Osteoblast (primary cell): ENCODE results near the gene YTHDF1. TPM values are rescaled to one million over a fixed set of nuclear protein-coding genes. Genes with fewer than 3 reads are reported as not detected.

ENCODE experiments used
- DNase-seq: peaks from one replicate; pipeline ENCODE4 v3.0.0; 2011; ENCODE audit warnings: low spot score, mixed read lengths; ENCODE audit not compliant: insufficient read length; ENCODE audit errors: missing footprints
- H2AFZ ChIP-seq: 2 replicates; pipeline ENCODE4 v1.6.0; 2011; ENCODE audit warnings: mild to moderate bottlenecking, low read length
- H3K27ac ChIP-seq: 2 replicates; pipeline ENCODE4 v1.5.1; 2011; ENCODE audit warnings: mild to moderate bottlenecking, low read depth, low read length, moderate library complexity
- H3K27me3 ChIP-seq: 2 replicates; pipeline ENCODE4 v1.6.0; 2012; ENCODE audit warnings: mild to moderate bottlenecking, control low read depth, inconsistent platforms, low read length, moderate library complexity; ENCODE audit not compliant: insufficient read depth
- H3K36me3 ChIP-seq: 2 replicates; pipeline ENCODE4 v1.5.1; 2011; ENCODE audit warnings: mild to moderate bottlenecking, low read length, control low read depth, moderate library complexity; ENCODE audit not compliant: insufficient read depth
- H3K4me1 ChIP-seq: 2 replicates; pipeline ENCODE4 v1.5.1; 2011; ENCODE audit warnings: mild to moderate bottlenecking, low read length, control low read depth, moderate library complexity; ENCODE audit not compliant: insufficient read depth
- H3K4me2 ChIP-seq: 2 replicates; pipeline ENCODE4 v1.6.0; 2011; ENCODE audit warnings: mild to moderate bottlenecking, low read length; ENCODE audit not compliant: insufficient read depth
- H3K4me3 ChIP-seq: fragments of 200-600 bp; sonication (generic); 3 replicates; pipeline ENCODE4 v1.5.1; 2012; ENCODE audit warnings: mild to moderate bottlenecking, low read length, inconsistent platforms; ENCODE audit not compliant: insufficient read depth
- H3K79me2 ChIP-seq: 2 replicates; pipeline ENCODE4 v1.6.0; 2012; ENCODE audit warnings: mild to moderate bottlenecking, low read length, control low read depth, inconsistent platforms; ENCODE audit not compliant: insufficient read depth
- H3K9me3 ChIP-seq: 2 replicates; pipeline ENCODE4 v1.5.1; 2011; ENCODE audit warnings: low read depth, low read length, control low read depth
- H4K20me1 ChIP-seq: 2 replicates; pipeline ENCODE4 v1.6.0; 2012; ENCODE audit warnings: mild to moderate bottlenecking, low read length, control low read depth; ENCODE audit not compliant: insufficient read depth
- CTCF ChIP-seq: IDR thresholded peaks from 2 replicates; pipeline ENCODE4 v1.5.1; 2011; ENCODE audit warnings: mild to moderate bottlenecking, low read depth, low read length, moderate library complexity; ENCODE audit errors: extremely low read depth
- total RNA-seq: library from RNA; depleted of rRNA; stranded (reverse); fragments of >200 nt; gene quantifications from 2 replicates; pipeline ENCODE4 v1.2.3, GENCODE V29; 2012

Gene YTHDF1
- total RNA-seq, 1 donor, result 23.9 TPM

DNA sequence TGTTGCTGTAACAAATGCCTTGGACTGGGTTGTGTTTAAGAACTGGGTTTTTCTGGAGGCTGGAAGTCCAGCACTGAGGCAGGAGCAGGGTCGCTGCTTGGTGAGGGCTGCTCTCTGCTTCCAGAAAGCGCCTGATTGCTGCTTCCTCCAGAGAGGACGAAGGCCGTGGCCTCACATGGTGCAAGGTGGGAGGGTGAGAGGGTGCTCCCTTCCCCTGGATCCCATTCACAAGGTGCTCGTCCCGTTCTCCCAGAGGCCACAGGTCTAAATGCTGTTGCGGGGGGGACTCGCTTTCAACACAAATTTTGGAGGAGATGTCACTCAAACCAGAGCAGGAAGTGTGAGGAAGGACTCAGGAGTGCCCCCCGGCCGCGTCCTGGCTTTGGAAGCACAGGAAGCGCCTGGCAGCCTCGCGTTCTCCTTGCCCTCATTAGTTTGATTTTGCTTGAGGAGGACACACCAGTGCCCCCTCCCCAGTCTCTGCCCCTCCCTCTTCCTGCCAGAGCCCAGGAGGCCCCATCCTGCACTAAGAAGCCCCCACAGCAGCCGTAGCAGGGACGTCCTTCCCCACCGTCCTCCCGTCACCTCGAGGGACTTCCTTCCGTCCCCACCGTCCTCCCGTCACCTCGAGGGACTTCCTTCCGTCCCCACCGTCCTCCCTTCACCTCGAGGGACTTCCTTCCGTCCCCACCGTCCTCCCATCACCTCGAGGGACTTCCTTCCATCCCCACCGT, 46.0 kb upstream of the YTHDF1 start:
- Histone ChIP-seq H3K36me3 (no peaks in the 10 kb centered on the region), H3K27ac (no peak overlapping the region), H2AFZ (no peak overlapping the region), H3K27me3 (peaks cover 46% of the 10 kb centered on the region), H3K9me3 (no peaks in the 10 kb centered on the region), H3K4me1 (no peaks in the 10 kb centered on the region), H3K79me2 (no peaks in the 10 kb centered on the region), H4K20me1 (no peaks in the 10 kb centered on the region), H3K4me3 (no peak overlapping the region), H3K4me2 (no peak overlapping the region)
- no peak for TF ChIP-seq CTCF
- DNase-seq, result no peak

GRCh38 chr20:63261060-63261794, 45.3 kb upstream of the YTHDF1 start:
- Histone ChIP-seq H3K27ac (no peak overlapping the region), H3K9me3 (no peaks in the 10 kb centered on the region), H3K27me3 (peaks cover 54% of the 10 kb centered on the region), H2AFZ (no peak overlapping the region), H3K36me3 (no peaks in the 10 kb centered on the region), H3K4me3 (no peak overlapping the region), H3K79me2 (no peaks in the 10 kb centered on the region), H3K4me1 (no peaks in the 10 kb centered on the region), H4K20me1 (no peaks in the 10 kb centered on the region), H3K4me2 (no peak overlapping the region)
- no peak for TF ChIP-seq CTCF
- DNase-seq, result no peak

- Histone ChIP-seq H4K20me1 (no peaks in the 10 kb centered on the region), H3K27me3 (peaks cover 60% of the 10 kb centered on the region), H3K4me1 (no peaks in the 10 kb centered on the region), H3K9me3 (no peaks in the 10 kb centered on the region), H3K36me3 (no peaks in the 10 kb centered on the region), H3K4me2 (no peak overlapping the region), H3K27ac (no peak overlapping the region), H3K79me2 (no peaks in the 10 kb centered on the region), H3K4me3 (no peak overlapping the region), H2AFZ (no peak overlapping the region)
- TF ChIP-seq CTCF, result no peak
- no peak for DNase-seq
Measured at GRCh38 chr20:63260521-63260920, 44.6 kb upstream of the YTHDF1 start.

GRCh38 chr20:63259734-63260460, 44.0 kb upstream of the YTHDF1 start:
- Histone ChIP-seq H3K4me3 (no peak overlapping the region), H3K36me3 (no peaks in the 10 kb centered on the region), H3K9me3 (no peaks in the 10 kb centered on the region), H3K4me1 (no peaks in the 10 kb centered on the region), H2AFZ (no peak overlapping the region), H3K27ac (no peak overlapping the region), H4K20me1 (no peaks in the 10 kb centered on the region), H3K79me2 (no peaks in the 10 kb centered on the region), H3K27me3 (peaks cover 66% of the 10 kb centered on the region), H3K4me2 (no peak overlapping the region)
- TF ChIP-seq CTCF, result no peak
- no peak for DNase-seq
